GM19099 (cell line): ENCODE results near the gene KCNK7.

Source experiments
- POLR2A ChIP-seq: IDR thresholded peaks from 3 replicates; pipeline ENCODE4 v1.6.1; 2011; ENCODE audit warnings: low read depth; ENCODE audit not compliant: insufficient read length; ENCODE audit errors: extremely low read depth

Gene KCNK7

GRCh38 chr11:65565624-65566453 is 29.8 kb downstream of the KCNK7 start:
- TF ChIP-seq POLR2A = no peak

- no peak for TF ChIP-seq POLR2A
Observed at GRCh38 chr11:65563601-65564000, 32.0 kb downstream of the KCNK7 start.

DNA sequence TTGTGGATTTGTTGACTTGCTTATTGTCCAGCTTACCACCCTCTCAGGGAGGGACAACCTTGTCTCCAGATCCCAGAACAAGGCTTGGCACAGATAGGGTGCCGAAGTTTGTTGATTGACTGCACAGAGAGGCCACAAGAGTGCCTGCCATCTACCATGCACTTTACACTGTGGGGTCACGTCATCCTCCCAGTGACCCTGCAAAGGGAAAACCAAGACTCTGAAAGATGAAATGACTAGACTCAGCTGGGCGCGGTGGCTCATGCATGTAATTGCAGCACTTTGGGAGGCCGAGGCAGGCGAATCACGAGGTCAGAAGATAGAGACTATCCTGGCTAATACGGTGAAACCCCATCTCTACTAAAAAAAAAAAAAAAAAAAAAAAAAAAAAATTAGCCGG is 32.8 kb downstream of the KCNK7 start:
- no peak for TF ChIP-seq POLR2A

- TF ChIP-seq POLR2A = no peak
Observed at GRCh38 chr11:65562020-65562419, 33.6 kb downstream of the KCNK7 start.

- TF ChIP-seq POLR2A = no peak
Observed at GRCh38 chr11:65560555-65561418, 34.8 kb downstream of the KCNK7 start.

DNA sequence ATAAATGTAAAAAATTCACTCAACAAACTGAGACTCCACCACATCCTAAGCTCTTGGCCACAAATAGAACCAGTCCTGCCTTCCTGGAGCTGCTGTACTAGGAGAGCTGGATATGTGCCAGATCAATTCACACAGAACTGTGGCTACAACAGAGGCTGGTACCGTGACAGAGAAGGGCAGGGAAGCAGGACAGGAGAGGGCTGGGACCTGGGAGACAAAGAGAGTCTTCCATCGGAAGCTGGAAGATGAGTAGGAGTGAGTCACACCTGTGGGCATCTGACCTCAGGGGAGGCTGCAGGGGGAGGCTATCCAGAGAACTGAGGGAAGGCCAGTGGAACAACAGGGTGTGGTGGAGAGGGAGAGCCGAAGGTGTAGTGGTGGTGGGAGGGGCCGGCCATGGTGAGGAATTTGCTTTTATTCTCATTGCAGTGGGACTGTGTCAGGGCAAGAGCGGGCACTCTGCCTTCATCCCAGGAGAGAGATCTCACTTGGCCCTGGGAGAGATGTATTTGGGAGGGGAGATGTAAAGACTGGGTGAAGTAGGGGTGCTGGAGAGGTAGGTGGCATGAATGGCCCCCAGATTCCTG is 35.6 kb downstream of the KCNK7 start:
- no peak for TF ChIP-seq POLR2A

- TF ChIP-seq POLR2A = no peak
Observed at GRCh38 chr11:65559535-65559934, 36.1 kb downstream of the KCNK7 start.

GRCh38 chr11:65558930-65559509 is 36.6 kb downstream of the KCNK7 start:
- no peak for TF ChIP-seq POLR2A

DNA sequence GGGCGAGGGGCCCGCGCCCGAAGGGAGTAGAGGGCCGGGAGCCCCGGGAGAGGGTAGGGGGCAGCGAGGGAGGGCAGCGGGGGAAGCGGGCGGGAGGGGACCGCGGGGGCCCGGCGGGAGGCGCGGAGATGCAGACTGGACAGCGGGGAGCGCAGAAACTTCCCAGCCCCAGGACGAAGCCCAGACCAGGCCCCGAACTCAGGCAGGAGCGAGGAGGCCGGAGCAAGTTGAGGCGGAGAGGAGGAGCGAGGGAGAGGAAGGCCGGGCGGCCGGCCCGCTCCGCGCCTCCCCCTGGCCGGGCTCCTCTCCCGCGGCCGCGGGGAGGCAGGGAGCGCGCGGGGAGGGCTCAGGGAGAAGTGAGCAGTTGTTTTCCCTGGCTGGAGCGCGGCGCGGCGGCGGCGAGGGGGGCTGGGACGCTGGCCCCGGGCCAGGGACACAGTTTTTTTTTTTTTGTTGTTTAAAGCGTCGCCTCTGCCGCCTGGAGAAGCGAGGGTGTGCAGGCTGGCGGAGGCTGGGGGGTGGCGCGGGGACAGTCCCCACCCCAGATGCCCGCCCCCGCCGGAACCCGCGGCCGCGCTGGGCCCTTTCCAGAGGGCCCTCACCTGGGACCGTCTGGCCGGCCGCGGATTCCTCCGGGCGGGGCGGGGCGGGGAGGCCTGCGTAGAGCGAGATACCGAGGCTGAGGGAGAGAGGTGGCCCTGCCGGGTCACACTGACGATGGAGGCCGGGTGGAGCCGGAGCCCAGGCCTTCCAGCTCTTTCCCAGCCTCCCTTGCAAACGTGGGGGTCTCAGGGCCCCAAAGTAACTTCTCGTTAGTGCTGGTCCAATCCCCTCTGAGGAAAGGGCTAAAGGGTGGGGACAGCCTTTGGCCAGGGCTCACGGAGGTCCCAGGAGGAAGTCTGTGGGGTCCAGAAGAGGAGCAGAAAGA is 37.3 kb downstream of the KCNK7 start, which contains the start of gene LTBP3:
Gene LTBP3, minus strand, starts transcription at position 358 of the 928 bp plus-strand sequence. CDS start 400 bp downstream, outside the sequence.
- TF ChIP-seq POLR2A = peak; percentile 42

DNA sequence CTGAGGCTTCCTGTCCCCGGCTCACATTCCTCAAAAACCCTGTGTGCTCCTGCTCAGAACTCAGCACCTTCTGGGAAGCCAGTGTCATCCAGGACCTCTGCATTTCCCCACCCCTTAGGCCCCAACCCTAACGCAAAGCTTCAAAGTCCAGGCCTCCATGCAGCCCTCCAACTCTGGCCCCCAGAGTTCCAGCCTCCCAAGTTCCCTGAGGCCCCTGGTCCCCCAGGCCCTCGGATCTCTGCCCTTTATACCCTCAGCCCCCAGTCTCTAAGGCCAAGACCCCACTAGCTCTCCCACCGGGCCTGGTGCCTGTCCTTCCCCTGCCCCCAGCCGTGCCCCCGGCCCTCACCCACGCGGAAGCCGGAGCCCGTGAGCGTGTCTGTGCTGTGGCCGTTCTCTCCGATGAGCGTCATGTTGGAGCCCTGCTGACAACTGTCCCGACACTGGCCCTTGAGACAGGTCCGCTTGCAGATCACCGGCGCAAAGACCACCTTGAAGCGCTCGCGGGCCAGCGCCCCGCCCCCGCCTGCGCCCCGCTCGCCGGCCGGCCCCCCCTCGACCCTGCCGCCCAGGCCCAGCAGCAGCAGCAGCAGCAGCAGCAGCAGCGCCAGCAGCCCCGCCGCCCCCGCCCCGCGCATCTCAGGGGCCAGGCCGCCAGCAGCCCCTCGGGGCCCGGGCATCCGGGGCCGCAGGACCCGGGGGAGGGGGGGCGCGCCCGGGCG is 38.2 kb downstream of the KCNK7 start:
- no peak for TF ChIP-seq POLR2A

DNA sequence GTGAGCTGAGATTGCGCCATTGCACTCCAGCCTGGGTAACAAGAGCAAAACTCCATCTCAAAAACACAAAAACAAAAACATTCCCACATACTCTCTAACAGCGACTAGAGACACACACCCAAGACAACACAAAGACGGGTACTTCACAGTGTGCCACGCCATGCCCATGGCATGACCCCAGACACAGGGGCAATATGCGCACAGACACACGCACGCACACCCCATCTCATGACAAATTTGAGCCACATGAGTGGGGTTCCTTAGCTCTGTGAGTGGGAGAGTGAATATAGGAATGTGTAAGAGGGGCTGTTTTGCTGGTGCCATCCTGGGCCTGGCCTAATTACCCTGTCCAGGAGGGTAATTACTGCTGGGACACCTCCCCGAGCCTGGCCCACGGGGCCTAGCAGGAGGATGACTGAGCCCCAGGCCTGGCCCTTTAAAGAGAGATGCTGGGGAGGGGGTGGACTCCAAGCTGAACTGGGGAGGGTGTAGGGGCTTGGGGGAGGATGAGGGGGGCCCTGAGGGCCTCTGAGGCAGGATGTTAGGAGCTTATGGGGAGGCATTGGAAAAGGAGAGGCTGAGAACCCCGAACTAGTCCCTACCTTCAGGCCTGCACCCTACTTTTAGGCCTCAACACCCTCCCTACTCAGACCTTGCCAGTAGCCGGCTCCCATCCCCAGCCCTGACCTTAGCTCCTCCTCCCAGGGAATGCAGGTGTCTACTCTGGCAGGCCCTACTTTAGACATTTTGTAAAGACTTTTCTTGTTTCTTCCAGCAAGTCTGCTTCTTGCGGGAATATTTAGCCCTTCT is 38.9 kb downstream of the KCNK7 start:
- no peak for TF ChIP-seq POLR2A

GRCh38 chr11:65555693-65556231 is 39.8 kb downstream of the KCNK7 start:
- no peak for TF ChIP-seq POLR2A
